GM23248 (cell line): ENCODE data around the gene SAMD8.

Experiments used
- EZH2 ChIP-seq: fragments of 200-600 bp; sonication (generic); IDR thresholded peaks from 2 replicates; pipeline ENCODE4 v1.6.1; 2018; ENCODE audit warnings: antibody characterized with exemption, mild to moderate bottlenecking; ENCODE audit not compliant: insufficient read depth, poor library complexity, severe bottlenecking
- EZH2phosphoT487 ChIP-seq: fragments of 200-600 bp; sonication (generic); IDR thresholded peaks from 2 replicates; pipeline ENCODE4 v1.6.1; 2018; ENCODE audit warnings: antibody characterized with exemption, moderate library complexity, mild to moderate bottlenecking, low read depth; ENCODE audit not compliant: insufficient read depth

- TF ChIP-seq EZH2 = no peak
- TF ChIP-seq EZH2phosphoT487 = no peak
These were observed 94.5 kb downstream of the SAMD8 start for GRCh38 chr10:75205908-75206307.
